ENCODE results near the gene SPRTN.

Gene SPRTN

GRCh38 chr1:231338270-231339128, at the start of gene SPRTN:
Gene SPRTN, plus strand, starts transcription at chr1:231338293. Its CDS starts 91 bp downstream, at chr1:231338384.
- no peak for DNase-seq

GRCh38 chr1:231295938-231296337, 42.2 kb upstream of the SPRTN start:
- no peak for DNase-seq

GRCh38 chr1:231301990-231302389, 36.1 kb upstream of the SPRTN start:
- no peak for DNase-seq

GRCh38 chr1:231310391-231310934, 27.6 kb upstream of the SPRTN start:
- no peak for DNase-seq

GRCh38 chr1:231311720-231312431, 26.2 kb upstream of the SPRTN start:
- no peak for DNase-seq

GRCh38 chr1:231312432-231312788, 25.7 kb upstream of the SPRTN start:
- DNase-seq, result no peak

GRCh38 chr1:231313661-231314060, 24.4 kb upstream of the SPRTN start:
- DNase-seq, result no peak

GRCh38 chr1:231315887-231316286, 22.2 kb upstream of the SPRTN start:
- DNase-seq, result no peak

- DNase-seq, result no peak
These were observed 20.6 kb upstream of the SPRTN start for GRCh38 chr1:231317306-231318014.

- DNase-seq, result no peak
These were observed 20.1 kb upstream of the SPRTN start for GRCh38 chr1:231318015-231318355.

GRCh38 chr1:231318568-231318967, 19.5 kb upstream of the SPRTN start:
- no peak for DNase-seq

GRCh38 chr1:231319080-231319479, 19.0 kb upstream of the SPRTN start:
- no peak for DNase-seq

GRCh38 chr1:231322880-231323530, 15.1 kb upstream of the SPRTN start:
- no peak for DNase-seq

GRCh38 chr1:231324660-231325059, 13.4 kb upstream of the SPRTN start:
- no peak for DNase-seq

GRCh38 chr1:231326248-231326647, 11.8 kb upstream of the SPRTN start:
- DNase-seq, result no peak

- no peak for DNase-seq
These were observed 10.5 kb upstream of the SPRTN start for GRCh38 chr1:231327617-231328016.

GRCh38 chr1:231329483-231329882, 8.6 kb upstream of the SPRTN start:
- DNase-seq, result no peak

- no peak for DNase-seq
These were observed 5.3 kb upstream of the SPRTN start for GRCh38 chr1:231332761-231333160.

- DNase-seq, result no peak
These were observed 3.9 kb upstream of the SPRTN start for GRCh38 chr1:231334079-231334666.

GRCh38 chr1:231334952-231335351, 3.1 kb upstream of the SPRTN start:
- no peak for DNase-seq

GRCh38 chr1:231335663-231336602, 2.2 kb upstream of the SPRTN start:
- DNase-seq, result no peak
